GM13976 (cell line): ENCODE measurements around the gene ACADVL.
A peak's percentile ranks its signal among the peaks of the same experiment; 100 is the strongest.

Source experiments
- DNase-seq: peaks from one replicate; pipeline ENCODE4 v3.0.0; 2012; ENCODE audit warnings: low spot score
- in situ Hi-C: fragments of 300-500 bp; cut with MboI; formaldehyde crosslinking; loops from one replicate; pipeline ENCODE4 v1.12.0; 2022; ENCODE audit warnings: low sequenced_read_pairs, mixed read lengths, inconsistent platforms; ENCODE audit not compliant: unreplicated experiment
- TF ChIP-seq, protein P1 (sequence below): IDR thresholded peaks from 2 replicates; pipeline ENCODE4 v1.5.1; 2012; ENCODE audit warnings: borderline replicate concordance, mild to moderate bottlenecking; ENCODE audit not compliant: insufficient read depth; ENCODE audit errors: extremely low read depth, missing control alignments, control extremely low read depth

The ACADVL gene

DNA sequence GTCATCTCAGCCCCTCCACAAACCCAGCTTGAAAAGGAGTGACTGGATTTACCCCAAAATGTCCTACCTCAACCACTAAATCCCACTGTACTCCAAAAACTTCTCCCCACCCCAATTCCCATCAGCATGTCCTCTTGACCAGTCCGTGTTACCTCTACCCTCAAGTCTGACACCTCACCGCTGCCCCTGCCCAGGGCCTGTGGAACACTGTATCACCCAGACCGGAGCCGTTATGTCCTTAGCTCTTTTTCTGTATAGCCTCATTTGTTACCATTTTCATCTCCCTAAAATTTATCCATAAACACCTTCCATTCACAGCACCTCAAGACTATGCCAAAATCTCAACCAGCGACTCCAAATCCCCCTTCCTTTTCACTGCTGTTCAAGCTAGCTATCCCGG is 17.1 kb downstream of the ACADVL start:
- no peak for DNase-seq
- TF ChIP-seq, protein P1, sequence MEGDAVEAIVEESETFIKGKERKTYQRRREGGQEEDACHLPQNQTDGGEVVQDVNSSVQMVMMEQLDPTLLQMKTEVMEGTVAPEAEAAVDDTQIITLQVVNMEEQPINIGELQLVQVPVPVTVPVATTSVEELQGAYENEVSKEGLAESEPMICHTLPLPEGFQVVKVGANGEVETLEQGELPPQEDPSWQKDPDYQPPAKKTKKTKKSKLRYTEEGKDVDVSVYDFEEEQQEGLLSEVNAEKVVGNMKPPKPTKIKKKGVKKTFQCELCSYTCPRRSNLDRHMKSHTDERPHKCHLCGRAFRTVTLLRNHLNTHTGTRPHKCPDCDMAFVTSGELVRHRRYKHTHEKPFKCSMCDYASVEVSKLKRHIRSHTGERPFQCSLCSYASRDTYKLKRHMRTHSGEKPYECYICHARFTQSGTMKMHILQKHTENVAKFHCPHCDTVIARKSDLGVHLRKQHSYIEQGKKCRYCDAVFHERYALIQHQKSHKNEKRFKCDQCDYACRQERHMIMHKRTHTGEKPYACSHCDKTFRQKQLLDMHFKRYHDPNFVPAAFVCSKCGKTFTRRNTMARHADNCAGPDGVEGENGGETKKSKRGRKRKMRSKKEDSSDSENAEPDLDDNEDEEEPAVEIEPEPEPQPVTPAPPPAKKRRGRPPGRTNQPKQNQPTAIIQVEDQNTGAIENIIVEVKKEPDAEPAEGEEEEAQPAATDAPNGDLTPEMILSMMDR: no peak
- in situ Hi-C loops: no loop called here

DNA sequence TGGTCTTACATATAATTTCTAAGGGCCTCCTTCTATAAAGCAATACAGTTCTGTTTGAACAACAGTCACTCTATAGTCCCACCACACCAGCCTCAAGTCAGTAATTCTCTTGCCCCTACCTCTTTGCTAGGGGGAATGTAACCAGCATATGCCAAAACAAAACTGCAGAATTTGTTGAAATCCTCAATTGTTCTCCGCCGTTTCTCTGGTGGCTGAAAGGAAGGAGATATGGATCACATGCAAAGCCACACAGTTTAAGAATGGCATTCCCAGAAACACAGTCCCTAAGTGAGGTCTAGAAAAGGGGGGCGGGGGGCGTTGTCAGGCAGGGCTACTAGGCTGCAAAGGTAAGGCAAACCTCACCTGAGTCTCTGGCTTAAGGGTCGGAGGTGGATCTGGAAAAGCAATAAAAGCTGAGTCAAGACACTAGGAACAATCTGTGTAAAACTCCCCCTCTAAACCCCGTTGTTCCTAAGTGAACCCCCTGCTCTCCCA is 17.6 kb downstream of the ACADVL start:
- no peak for DNase-seq
- in situ Hi-C loops: no loop called here
- TF ChIP-seq, protein P1: no peak

DNA sequence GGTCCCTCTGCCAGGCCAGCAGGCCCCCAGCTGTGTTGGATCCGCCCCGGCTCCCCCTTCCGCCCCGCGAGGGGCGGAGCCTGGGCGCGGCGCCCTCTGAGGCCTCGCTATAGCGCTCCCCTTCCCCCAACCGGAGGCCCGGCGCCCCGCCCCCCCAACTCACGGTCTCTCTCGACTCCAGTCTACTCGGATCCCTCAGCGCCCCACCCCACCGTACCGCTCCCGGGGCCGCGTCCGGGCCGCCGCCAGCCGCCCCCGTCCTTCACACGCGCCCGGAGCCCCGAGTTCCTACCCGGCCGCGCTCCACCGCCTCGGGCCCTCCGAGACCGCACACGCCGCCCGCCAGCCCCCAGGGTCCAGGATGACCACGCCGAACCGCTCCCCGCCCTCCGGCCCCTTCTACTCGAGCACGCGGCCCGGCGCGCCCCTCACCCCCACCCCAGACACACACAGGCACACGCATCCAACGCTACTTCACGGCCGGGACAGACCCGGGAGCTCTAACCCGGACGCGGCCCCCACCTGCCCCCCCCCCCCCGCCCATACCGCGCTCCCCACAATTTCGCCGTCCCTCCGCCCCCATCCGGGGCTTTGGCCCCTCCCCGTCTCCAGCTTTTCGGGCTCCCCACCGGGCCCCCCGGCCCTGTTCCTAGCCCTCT is 18.2 kb downstream of the ACADVL start:
- in situ Hi-C loops: no loop called here
- TF ChIP-seq, protein P1: no peak
- peak; percentile 86 for DNase-seq

DNA sequence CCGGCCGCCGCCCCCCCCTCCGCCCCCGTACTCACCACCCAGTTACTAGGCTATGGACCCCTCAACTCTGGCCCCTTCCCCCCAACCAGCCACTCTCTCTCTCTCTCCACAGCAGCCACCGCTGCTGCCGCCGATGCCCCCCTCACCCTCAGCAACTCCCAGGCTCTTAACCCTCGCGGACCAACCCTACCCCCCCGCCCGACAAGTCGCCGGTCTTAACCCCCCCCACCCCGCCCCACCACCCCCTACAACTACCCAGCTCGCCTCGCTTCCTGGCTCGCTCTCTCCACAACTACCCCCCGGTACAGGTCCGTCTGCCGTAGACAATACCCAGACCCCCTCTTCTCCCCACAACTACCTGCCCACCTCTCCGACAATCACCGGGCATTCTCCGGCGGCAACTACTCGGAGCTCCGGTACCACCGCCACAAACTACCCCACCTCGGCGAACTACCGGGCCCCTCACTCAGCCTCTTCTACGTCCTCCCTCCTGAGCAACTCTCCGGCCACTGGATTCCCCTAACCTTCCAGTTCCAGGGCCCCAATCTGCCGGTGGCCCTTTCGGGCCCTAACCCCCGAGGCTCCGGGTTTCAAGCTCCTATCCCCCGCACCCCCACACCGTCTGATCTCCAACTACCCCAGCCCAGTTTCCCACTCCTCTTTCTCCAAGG is 18.8 kb downstream of the ACADVL start:
- DNase-seq: no peak
- TF ChIP-seq, protein P1: no peak
- in situ Hi-C loops: no loop called here

DNA sequence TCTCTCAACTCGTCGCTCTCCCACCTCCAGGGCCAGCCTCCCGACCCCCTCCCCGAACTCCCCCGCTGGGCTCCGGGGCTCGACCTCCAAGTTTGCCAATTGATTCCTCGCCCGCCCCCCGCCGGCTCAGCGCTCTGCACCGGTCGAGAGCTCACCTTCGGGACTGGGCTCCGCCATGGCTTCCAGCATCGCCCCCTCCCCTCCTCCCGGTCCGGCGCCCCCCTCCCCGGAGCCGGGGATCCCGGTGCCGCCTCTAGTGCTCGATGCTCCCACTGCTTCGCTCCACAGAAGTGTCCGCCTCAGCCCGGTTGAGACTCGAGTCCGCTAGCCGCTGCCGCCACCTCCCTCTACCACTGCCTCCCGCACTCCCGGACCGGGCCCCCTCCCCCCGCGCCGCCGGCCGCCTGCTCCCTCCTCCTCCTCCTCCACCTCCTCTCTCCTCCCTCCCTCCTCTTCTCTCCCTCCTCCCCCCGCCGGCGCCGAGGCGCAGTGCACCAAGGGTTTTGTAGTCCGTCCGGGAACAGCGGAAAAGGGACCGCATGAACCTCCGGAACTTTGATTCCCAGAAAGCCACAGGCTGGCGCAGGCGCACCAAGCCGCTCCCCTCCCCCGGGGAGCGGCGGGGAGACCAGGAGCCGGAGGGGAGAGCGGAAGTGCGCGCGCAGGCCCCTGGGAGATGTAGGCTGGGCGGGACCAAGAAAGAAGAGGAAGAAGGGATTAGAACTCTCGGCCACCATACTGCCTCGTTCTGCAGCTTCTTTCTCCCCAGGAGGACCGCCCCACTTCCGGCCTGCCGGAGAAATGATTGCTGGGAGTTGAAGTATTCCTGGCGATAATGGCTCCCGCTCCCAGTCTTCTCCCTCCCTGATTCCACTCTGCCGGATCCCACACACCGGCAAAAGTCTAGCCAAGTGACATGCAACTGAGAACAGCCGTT is 19.6 kb downstream of the ACADVL start, which contains the start of gene PHF23:
Gene PHF23, minus strand, starts transcription at position 367 of the 937 bp plus-strand sequence. Its CDS starts 178 bp downstream, at position 189.
- DNase-seq: peak; percentile 97
- in situ Hi-C loops: no loop called here
- TF ChIP-seq, protein P1: no peak

DNA sequence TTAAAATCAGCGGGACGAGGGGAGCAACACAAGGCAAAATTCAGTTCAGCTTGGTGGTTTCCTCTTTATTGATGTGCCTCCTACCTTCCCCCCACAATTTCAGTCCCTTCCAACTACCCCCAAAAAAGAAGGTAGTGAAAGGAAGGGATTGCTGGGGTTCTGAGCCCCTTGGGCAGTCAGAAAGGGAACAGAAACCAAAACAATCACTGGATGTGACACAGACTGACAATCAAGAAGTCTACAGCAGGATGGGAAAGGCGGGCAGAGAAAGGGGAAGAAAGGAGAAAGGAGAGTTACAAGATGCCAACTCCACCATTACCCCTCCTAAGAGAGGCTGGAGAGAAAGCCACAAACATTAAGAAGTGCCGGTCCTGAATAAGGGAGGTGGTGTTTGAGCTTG is 20.6 kb downstream of the ACADVL start:
- TF ChIP-seq, protein P1: no peak
- in situ Hi-C loops: no loop called here
- DNase-seq: no peak
